Astrocyte (in vitro differentiated cells and primary cell): ENCODE results near the gene KIAA1614. TPM values are rescaled to one million over a fixed set of nuclear protein-coding genes. Genes with fewer than 3 reads are reported as not detected.
A peak's percentile ranks its signal among the peaks of the same experiment; 100 is the strongest.

Experiments
- DNase-seq: peaks from one replicate; pipeline ENCODE4 v3.0.0-alpha.2; 2010; ENCODE audit warnings: low read depth
- FAIRE-seq: peaks from 2 replicates; lab custom pipeline; 2011; peaks lifted over from hg19 to GRCh38; lab: Jason Lieb, UNC
- H2AFZ ChIP-seq: 2 replicates; pipeline ENCODE4 v1.6.0; 2012; ENCODE audit warnings: low read depth, low read length, inconsistent platforms
- H3K27ac ChIP-seq: 2 replicates; pipeline ENCODE4 v1.5.1; 2011; ENCODE audit warnings: low read depth, low read length, inconsistent platforms
- H3K27me3 ChIP-seq: 2 replicates; pipeline ENCODE4 v1.6.0; 2011; ENCODE audit warnings: low read length, inconsistent platforms; ENCODE audit not compliant: insufficient read depth
- H3K36me3 ChIP-seq: 2 replicates; pipeline ENCODE4 v1.5.1; 2011; ENCODE audit warnings: low read length, inconsistent platforms; ENCODE audit not compliant: insufficient read depth
- H3K4me1 ChIP-seq: 2 replicates; pipeline ENCODE4 v1.5.1; 2011; ENCODE audit warnings: low read length, inconsistent platforms; ENCODE audit not compliant: insufficient read depth
- H3K4me2 ChIP-seq: 2 replicates; pipeline ENCODE4 v1.6.0; 2012; ENCODE audit warnings: low read length, inconsistent platforms
- H3K4me3 ChIP-seq: 2 replicates; pipeline ENCODE4 v1.5.1; 2011; ENCODE audit warnings: low read depth, mild to moderate bottlenecking, low read length, inconsistent platforms; ENCODE audit not compliant: insufficient read depth
- H3K79me2 ChIP-seq: 2 replicates; pipeline ENCODE4 v1.6.0; 2012; ENCODE audit warnings: mild to moderate bottlenecking, low read length, inconsistent platforms; ENCODE audit not compliant: insufficient read depth
- H3K9ac ChIP-seq: 2 replicates; pipeline ENCODE4 v1.6.0; 2012; ENCODE audit warnings: mild to moderate bottlenecking, low read length, inconsistent platforms
- H3K9me3 ChIP-seq: 2 replicates; pipeline ENCODE4 v1.5.1; 2012; ENCODE audit warnings: low read depth, mild to moderate bottlenecking, low read length, inconsistent platforms; ENCODE audit not compliant: insufficient read depth
- H4K20me1 ChIP-seq: 2 replicates; pipeline ENCODE4 v1.6.0; 2012; ENCODE audit warnings: low read length, inconsistent platforms; ENCODE audit not compliant: insufficient read depth
- H3K27ac Mint-ChIP-seq: one replicate; pipeline ENCODE4 v1.8.0; 2021; ENCODE audit warnings: mild to moderate bottlenecking, mixed read lengths; ENCODE audit not compliant: unreplicated experiment
- H3K27me3 Mint-ChIP-seq: one replicate; pipeline ENCODE4 v1.8.0; 2021; ENCODE audit warnings: low read depth, mixed read lengths; ENCODE audit not compliant: unreplicated experiment
- H3K36me3 Mint-ChIP-seq: one replicate; pipeline ENCODE4 v1.8.0; 2021; ENCODE audit warnings: low read depth, mixed read lengths; ENCODE audit not compliant: unreplicated experiment
- H3K4me1 Mint-ChIP-seq: one replicate; pipeline ENCODE4 v1.8.0; 2021; ENCODE audit warnings: low read depth, mixed read lengths; ENCODE audit not compliant: unreplicated experiment
- H3K4me3 Mint-ChIP-seq: one replicate; pipeline ENCODE4 v1.8.0; 2021; ENCODE audit warnings: mild to moderate bottlenecking, moderate library complexity, mixed read lengths; ENCODE audit not compliant: unreplicated experiment
- H3K9me3 Mint-ChIP-seq: one replicate; pipeline ENCODE4 v1.8.0; 2021; ENCODE audit warnings: mild to moderate bottlenecking, mixed read lengths; ENCODE audit not compliant: unreplicated experiment
- CTCF ChIP-seq: IDR thresholded peaks from 2 replicates; pipeline ENCODE4 v1.5.1; 2011; ENCODE audit warnings: low read depth, mild to moderate bottlenecking, inconsistent platforms, low read length, moderate library complexity; ENCODE audit not compliant: insufficient read depth
- EZH2 ChIP-seq: IDR thresholded peaks from 2 replicates; pipeline ENCODE4 v1.6.1; 2012; ENCODE audit warnings: mild to moderate bottlenecking, low read length, inconsistent platforms; ENCODE audit not compliant: insufficient read depth
- total RNA-seq: library from RNA; stranded (reverse); gene quantifications from 2 replicates; pipeline ENCODE4 v1.2.1, GENCODE V29; 2021

Gene KIAA1614
- total RNA-seq, 1 donor from 2014 or later, result 0.84 TPM

- H3K27me3 ChIP-seq, result no peaks in the 10 kb centered on the region
- H3K79me2 ChIP-seq, result no peaks in the 10 kb centered on the region
- Mint-ChIP-seq H3K4me3 (no peak overlapping the region), H3K27me3 (no peaks in the 10 kb centered on the region), H3K4me1 (peaks cover 5% of the 10 kb centered on the region), H3K36me3 (no peaks in the 10 kb centered on the region), H3K27ac (no peak overlapping the region), H3K9me3 (no peaks in the 10 kb centered on the region)
- DNase-seq, result peak; percentile 52
- no peak overlapping the region for H3K27ac ChIP-seq
- no peak overlapping the region for H3K9ac ChIP-seq
- peaks cover 4% of the 10 kb centered on the region for H4K20me1 ChIP-seq
- H3K36me3 ChIP-seq, result no peaks in the 10 kb centered on the region
- no peak overlapping the region for H3K4me3 ChIP-seq
- H3K9me3 ChIP-seq, result no peaks in the 10 kb centered on the region
- H2AFZ ChIP-seq, result no peak overlapping the region
- no peak for TF ChIP-seq EZH2
- peak; percentile 43 for TF ChIP-seq CTCF
- peaks cover 3% of the 10 kb centered on the region for H3K4me1 ChIP-seq
- H3K4me2 ChIP-seq, result no peak overlapping the region
- FAIRE-seq, result peak; percentile 93
These were observed 30.7 kb upstream of the KIAA1614 start for GRCh38 chr1:180881806-180882509.

GRCh38 chr1:180884588-180885300 lies 28.0 kb upstream of the KIAA1614 start:
- Mint-ChIP-seq H3K36me3 (no peaks in the 10 kb centered on the region), H3K27me3 (no peaks in the 10 kb centered on the region)

More at GRCh38 chr1:180884588-180885300, 28.0 kb upstream of the KIAA1614 start:
- Histone ChIP-seq H3K27ac (no peak overlapping the region), H3K4me2 (no peak overlapping the region), H4K20me1 (peaks cover 4% of the 10 kb centered on the region), H3K36me3 (no peaks in the 10 kb centered on the region), H3K9me3 (no peaks in the 10 kb centered on the region), H3K4me1 (peaks cover 3% of the 10 kb centered on the region), H3K79me2 (no peaks in the 10 kb centered on the region), H3K27me3 (no peaks in the 10 kb centered on the region), H3K9ac (no peak overlapping the region), H3K4me3 (no peak overlapping the region), H2AFZ (no peak overlapping the region)
- no peak overlapping the region for H3K27ac Mint-ChIP-seq
- no peak for DNase-seq
- no peak for FAIRE-seq
- no peak for TF ChIP-seq CTCF
- no peak for TF ChIP-seq EZH2
- no peaks in the 10 kb centered on the region for H3K9me3 Mint-ChIP-seq
- H3K4me3 Mint-ChIP-seq, result no peak overlapping the region
- H3K4me1 Mint-ChIP-seq, result peaks cover 5% of the 10 kb centered on the region
